H1 (cell line): Measurements from ENCODE around the gene SKP1.

ENCODE experiments used
- EZH2 ChIP-seq: fragments of 200-600 bp; sonication (generic); IDR thresholded peaks from 2 replicates; pipeline ENCODE4 v1.7.1; 2012; ENCODE audit warnings: low read depth, mild to moderate bottlenecking, moderate library complexity, low read length, inconsistent platforms; ENCODE audit not compliant: severe bottlenecking
- POLR2A ChIP-seq, 2 experiments: IDR thresholded peaks; 1 replicate in 1 of 2; 2 replicates in 1 of 2; pipeline ENCODE4 v1.6.1; 2011; ENCODE audit warnings: low read depth in 2 of 2, low read length in 2 of 2, mild to moderate bottlenecking in 2 of 2; ENCODE audit errors: control extremely low read depth in 1 of 2

DNA sequence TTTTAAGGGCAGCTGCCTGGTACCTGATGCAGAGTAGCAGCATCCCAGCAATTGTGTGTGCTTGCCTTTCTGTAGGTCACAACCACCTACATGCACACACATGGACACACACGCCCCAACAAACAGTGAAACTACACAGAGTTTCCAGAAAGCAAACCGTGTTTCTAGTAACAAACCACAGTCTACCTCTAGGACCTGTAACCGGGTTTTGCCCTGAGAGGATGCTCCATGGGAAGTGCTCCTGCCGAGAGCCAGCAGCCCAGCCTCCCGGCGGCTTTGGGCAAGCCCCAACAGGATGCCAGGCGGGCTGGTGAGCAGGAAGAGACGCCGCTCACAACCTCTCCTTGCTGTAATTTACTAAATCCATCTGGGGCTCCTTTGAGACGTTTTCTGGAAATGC is 66.4 kb downstream of the SKP1 start:
- TF ChIP-seq POLR2A (IDR thresholded peaks at IDR 0.05; ENCODE audit: control extremely low read depth in 1 of 2, low read depth in 2 of 2, low read length in 2 of 2) (no peak), EZH2 (no peak)
